ENCODE results near the gene BRSK2. TPM values are rescaled to one million over a fixed set of nuclear protein-coding genes. Genes with fewer than 3 reads are reported as not detected.

The BRSK2 gene
- total RNA-seq, 4 donors from 2014 or later = 0.26 to 0.30 TPM; not detected in 2

- Histone ChIP-seq H3K4me3 (no peak overlapping the region), H3K9me3 (no peaks in the 10 kb centered on the region), H3K36me3 (no peaks in the 10 kb centered on the region), H3K27me3 (no peaks in the 10 kb centered on the region), H3K27ac (no peak overlapping the region), H3K4me1 (peaks cover 57% of the 10 kb centered on the region)
- TF ChIP-seq POLR2AphosphoS5 (IDR thresholded peaks at IDR 0.05) (no peak), EP300 (IDR thresholded peaks at IDR 0.05) (no peak), POLR2A (IDR thresholded peaks at IDR 0.05) (no peak), CTCF (IDR thresholded peaks at IDR 0.05) (no peak)
- whole genome bisulfite sequencing = 80% methylated on average over 12 of the region's 12 CpGs
- no peak for DNase-seq (ENCODE audit: low spot score in 2 of 2)
These were observed 122.3 kb downstream of the BRSK2 start for GRCh38 chr11:1511937-1512496.

Other genes starting within 250 kb of the BRSK2 start
- not detected for gene MUC5AC, start 232.0 kb upstream of the BRSK2 start, total RNA-seq
- under 1 TPM; 0.08 to 0.34 (median 0.13) TPM for gene MUC5B, start 166.9 kb upstream of the BRSK2 start, total RNA-seq
- 100 to 1,000 TPM in 2 of 4 donors, 10 to 100 TPM in 2; 96.6 to 105 (median 100) TPM for gene TOLLIP, start 80.3 kb upstream of the BRSK2 start, total RNA-seq
- gene MOB2, start 96.8 kb downstream of the BRSK2 start, total RNA-seq = 100 to 1,000 TPM in 1 of 4 donors, 10 to 100 TPM in 3; 63.8 to 104 (median 95.8) TPM
- gene DUSP8, start 182.3 kb downstream of the BRSK2 start, total RNA-seq = 1 to 10 TPM; 1.9 to 4.8 (median 3.0) TPM
- 1 to 10 TPM in 2 of 4 donors, not detected in 2; 1.0 to 1.2 TPM for gene KRTAP5-1, start 195.3 kb downstream of the BRSK2 start, total RNA-seq
- 10 to 100 TPM in 1 of 4 donors, 1 to 10 TPM in 2, not detected in 1; 1.7 to 12.0 (median 4.6) TPM for gene KRTAP5-2, start 208.4 kb downstream of the BRSK2 start, total RNA-seq
- gene KRTAP5-3, start 218.5 kb downstream of the BRSK2 start, total RNA-seq = 10 to 100 TPM in 1 of 4 donors, 1 to 10 TPM in 2, not detected in 1; 3.7 to 14.9 (median 4.4) TPM
- gene KRTAP5-4, start 232.2 kb downstream of the BRSK2 start, total RNA-seq = 1 to 10 TPM in 2 of 4 donors, under 1 TPM in 1, not detected in 1; 0.55 to 3.6 (median 3.5) TPM
- gene KRTAP5-5, start 239.8 kb downstream of the BRSK2 start, total RNA-seq = 1 to 10 TPM in 2 of 4 donors, under 1 TPM in 1, not detected in 1; 0.79 to 2.7 (median 1.2) TPM